ENCODE measurements around the gene PROM1.

DNA sequence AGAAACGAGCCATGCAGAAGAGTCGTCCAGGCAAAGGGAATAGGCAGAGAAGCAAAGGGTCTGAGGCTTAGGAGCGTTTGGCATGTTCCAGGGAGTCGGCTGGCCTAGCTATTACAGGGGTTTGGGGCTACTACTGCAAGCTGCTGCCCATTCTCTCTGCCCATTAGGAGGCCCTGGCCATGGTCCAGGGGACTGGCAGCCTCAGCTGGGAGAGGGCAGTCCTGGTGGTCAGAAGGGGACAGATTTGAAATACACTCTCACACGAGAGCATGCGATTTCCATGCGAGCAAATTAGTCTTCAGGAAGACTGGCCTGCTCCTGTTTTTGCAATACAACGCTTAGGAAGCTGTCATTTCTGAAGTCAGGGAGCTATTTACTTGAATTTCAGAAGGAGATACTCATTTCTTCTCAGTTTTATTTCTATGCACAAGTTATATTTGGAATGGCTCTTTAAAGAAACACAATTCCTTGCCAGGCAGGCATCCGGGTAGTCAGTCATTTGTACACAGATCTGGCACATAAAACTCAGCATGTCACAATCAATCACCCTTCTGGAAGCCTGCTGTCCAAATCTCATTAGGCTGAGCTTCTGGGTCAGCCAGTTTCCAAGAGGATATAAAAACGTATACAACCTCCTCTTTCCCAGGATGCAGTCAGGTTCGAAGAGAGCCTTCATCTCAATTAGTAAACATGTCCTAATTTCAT lies 27.0 kb downstream of the PROM1 start:
- TF ChIP-seq, protein P1, sequence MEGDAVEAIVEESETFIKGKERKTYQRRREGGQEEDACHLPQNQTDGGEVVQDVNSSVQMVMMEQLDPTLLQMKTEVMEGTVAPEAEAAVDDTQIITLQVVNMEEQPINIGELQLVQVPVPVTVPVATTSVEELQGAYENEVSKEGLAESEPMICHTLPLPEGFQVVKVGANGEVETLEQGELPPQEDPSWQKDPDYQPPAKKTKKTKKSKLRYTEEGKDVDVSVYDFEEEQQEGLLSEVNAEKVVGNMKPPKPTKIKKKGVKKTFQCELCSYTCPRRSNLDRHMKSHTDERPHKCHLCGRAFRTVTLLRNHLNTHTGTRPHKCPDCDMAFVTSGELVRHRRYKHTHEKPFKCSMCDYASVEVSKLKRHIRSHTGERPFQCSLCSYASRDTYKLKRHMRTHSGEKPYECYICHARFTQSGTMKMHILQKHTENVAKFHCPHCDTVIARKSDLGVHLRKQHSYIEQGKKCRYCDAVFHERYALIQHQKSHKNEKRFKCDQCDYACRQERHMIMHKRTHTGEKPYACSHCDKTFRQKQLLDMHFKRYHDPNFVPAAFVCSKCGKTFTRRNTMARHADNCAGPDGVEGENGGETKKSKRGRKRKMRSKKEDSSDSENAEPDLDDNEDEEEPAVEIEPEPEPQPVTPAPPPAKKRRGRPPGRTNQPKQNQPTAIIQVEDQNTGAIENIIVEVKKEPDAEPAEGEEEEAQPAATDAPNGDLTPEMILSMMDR (IDR thresholded peaks at IDR 0.05 in 2 of 3, conservative IDR thresholded peaks at IDR 0.05 in 1 of 3; ENCODE audit: borderline replicate concordance in 1 of 3, insufficient read depth in 1 of 3, low read depth in 2 of 3, low read length in 2 of 3), result no peak
- TF ChIP-seq SIN3A (IDR thresholded peaks at IDR 0.05; ENCODE audit: low read depth), result no peak
- no peak for TF ChIP-seq POLR2A (IDR thresholded peaks at IDR 0.05; ENCODE audit: borderline replicate concordance, extremely low read depth, insufficient read depth, insufficient read length)
- no peak for TF ChIP-seq POLR2AphosphoS5 (IDR thresholded peaks at IDR 0.05; ENCODE audit: low read depth, low read length)
- no peak for TF ChIP-seq CEBPB (IDR thresholded peaks at IDR 0.05; ENCODE audit: low read depth)
- TF ChIP-seq EZH2phosphoT487 (IDR thresholded peaks at IDR 0.05; ENCODE audit: borderline replicate concordance), result no peak
- no peak for TF ChIP-seq ZNF274 (IDR thresholded peaks at IDR 0.05; ENCODE audit: low read depth, low read length)
- TF ChIP-seq FOSL1 (IDR thresholded peaks at IDR 0.05; ENCODE audit: low read depth), result no peak
- TF ChIP-seq, protein P2, sequence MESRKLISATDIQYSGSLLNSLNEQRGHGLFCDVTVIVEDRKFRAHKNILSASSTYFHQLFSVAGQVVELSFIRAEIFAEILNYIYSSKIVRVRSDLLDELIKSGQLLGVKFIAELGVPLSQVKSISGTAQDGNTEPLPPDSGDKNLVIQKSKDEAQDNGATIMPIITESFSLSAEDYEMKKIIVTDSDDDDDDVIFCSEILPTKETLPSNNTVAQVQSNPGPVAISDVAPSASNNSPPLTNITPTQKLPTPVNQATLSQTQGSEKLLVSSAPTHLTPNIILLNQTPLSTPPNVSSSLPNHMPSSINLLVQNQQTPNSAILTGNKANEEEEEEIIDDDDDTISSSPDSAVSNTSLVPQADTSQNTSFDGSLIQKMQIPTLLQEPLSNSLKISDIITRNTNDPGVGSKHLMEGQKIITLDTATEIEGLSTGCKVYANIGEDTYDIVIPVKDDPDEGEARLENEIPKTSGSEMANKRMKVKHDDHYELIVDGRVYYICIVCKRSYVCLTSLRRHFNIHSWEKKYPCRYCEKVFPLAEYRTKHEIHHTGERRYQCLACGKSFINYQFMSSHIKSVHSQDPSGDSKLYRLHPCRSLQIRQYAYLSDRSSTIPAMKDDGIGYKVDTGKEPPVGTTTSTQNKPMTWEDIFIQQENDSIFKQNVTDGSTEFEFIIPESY (IDR thresholded peaks at IDR 0.05; ENCODE audit: extremely low read depth, insufficient replicate concordance, low read length), result no peak
- no peak for TF ChIP-seq YY1 (IDR thresholded peaks at IDR 0.05; ENCODE audit: extremely low read depth, insufficient replicate concordance, low read depth, low read length)
- TF ChIP-seq, protein P3, sequence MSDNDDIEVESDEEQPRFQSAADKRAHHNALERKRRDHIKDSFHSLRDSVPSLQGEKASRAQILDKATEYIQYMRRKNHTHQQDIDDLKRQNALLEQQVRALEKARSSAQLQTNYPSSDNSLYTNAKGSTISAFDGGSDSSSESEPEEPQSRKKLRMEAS (IDR thresholded peaks at IDR 0.05), result no peak
- TF ChIP-seq RAD21 (IDR thresholded peaks at IDR 0.05; ENCODE audit: low read depth), result no peak
- TF ChIP-seq EZH2 (IDR thresholded peaks at IDR 0.05), result no peak

Measured in HCT116 (cell line).